NCI-H1048 (cell line): Measurements from ENCODE around the gene ERI3.
A peak's percentile ranks its signal among the peaks of the same experiment; 100 is the strongest.

ENCODE experiments used
- DNase-seq: peaks from one replicate; lab custom pipeline; 2025; lab: John Stamatoyannopoulos, UW

ERI3 gene, protein sequence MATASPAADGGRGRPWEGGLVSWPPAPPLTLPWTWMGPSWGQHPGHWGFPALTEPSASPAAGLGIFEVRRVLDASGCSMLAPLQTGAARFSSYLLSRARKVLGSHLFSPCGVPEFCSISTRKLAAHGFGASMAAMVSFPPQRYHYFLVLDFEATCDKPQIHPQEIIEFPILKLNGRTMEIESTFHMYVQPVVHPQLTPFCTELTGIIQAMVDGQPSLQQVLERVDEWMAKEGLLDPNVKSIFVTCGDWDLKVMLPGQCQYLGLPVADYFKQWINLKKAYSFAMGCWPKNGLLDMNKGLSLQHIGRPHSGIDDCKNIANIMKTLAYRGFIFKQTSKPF

DNA sequence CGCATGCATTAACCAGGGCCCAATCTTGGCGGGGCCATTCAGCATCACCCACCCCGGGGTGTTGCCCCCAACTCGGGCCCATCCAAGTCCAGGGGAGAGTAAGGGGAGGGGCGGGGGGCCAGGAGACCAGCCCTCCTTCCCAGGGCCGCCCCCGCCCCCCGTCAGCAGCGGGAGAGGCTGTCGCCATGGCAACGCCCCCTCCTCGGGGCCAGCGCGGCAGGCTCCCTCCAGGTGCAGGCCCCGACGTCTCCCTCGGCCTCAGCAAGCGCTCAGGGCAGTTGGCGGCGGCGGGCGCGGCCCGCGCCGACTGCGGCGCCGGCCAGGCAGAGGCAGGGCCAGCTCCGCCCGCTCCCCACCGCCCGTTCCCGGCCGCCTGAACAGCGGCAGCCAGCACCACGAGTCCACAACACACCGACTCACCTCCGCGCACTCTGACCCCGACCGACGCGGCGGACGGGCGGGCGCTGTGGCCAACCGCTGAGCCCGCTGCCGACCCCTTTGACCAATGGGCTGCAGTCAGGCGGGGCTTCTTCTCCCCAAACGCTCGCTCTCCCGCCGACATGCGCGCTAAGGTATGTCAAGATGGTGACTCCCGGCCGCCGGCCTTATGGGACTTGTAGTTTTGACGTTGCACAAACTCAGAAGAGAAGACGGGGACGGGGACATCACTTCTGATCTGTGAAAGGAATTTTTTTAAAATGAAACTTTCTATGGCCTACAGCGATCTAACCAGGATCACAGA is at the start of gene ERI3:
Gene ERI3, minus strand, starts transcription at position 418 of the 742 bp plus-strand sequence. Its CDS starts 231 bp downstream, at position 187.
- peak; percentile 92 for DNase-seq

DNA sequence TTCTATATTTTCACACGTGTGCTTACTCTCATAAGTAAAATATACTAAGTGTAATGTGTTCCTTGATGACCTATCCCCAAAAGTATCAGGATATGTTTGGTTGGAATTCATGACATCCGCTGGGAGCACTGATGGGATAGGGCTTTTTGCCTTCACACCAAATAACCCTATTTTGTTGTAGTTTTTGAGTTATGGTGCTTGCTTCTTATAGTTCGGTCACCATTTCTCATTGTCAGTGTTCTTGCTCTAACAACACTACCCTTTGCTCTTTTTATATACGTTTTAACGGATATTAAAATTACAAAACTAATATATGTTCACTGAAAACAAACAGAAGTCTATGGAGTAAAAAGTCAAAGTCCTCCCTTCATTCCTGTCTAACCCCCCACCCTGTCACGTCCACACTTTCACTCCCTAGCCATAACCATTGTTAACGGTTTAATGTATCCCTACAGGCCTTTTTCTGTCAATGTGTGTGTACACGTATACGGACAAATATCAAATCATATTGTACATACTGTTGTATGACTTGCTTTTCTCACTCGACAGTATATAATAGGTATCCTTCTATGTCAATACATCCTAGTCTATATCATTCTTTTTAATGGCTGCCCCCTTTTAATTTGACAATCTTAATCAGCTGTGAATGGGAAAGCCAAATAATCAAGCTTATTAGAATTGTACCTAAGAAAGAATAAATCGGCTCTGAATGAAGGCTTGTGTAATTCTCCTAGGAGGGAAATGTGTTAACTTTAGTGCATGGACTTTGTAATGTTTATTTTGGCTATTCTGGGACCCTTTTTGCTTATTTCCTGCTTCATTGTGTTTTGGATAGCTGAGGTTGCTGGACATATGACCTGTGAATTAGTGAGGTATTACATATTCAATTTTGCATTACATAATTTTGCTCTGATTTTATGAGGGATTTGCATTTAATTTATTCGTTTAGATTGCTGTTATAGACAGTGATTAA is 46.5 kb upstream of the ERI3 start:
- no peak for DNase-seq

DNA sequence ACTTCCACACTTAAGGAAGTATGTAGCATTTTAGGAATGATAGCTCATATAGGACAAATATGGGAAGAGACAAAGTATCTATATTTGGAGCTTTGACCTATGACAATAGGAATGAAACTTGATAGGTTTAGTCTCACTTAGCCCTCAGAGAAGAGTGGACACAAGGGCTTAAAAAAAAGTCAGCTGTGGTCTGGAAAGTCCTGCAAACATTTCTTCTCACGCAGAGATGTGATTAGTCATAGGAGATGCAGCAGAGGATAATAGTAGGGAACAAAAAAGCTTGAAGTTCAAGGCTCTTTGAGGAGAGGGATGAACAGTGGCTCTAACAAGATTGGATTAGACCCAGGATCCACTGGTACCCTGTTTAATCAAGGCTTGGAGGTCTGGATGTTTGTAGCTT is 35.2 kb upstream of the ERI3 start:
- no peak for DNase-seq

DNA sequence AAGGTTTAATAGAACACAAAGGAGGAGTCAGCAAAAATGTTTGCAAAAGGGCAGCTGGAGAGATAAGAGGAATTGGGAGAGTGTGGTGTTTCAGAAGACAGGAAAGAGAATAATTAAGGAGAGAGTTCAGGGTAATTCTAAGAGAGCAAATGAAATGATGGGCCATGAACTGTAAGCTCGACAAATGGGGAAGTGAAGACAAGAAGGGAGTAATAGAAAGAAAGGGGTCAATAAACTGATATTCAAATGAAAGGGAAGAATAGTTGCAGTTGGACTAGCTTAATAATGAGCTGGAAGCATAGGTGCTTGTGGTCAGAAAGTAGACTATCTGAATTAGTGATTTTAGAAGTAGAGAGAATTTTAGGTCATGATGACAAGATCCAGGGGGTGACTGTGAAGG is 34.4 kb upstream of the ERI3 start:
- no peak for DNase-seq

DNA sequence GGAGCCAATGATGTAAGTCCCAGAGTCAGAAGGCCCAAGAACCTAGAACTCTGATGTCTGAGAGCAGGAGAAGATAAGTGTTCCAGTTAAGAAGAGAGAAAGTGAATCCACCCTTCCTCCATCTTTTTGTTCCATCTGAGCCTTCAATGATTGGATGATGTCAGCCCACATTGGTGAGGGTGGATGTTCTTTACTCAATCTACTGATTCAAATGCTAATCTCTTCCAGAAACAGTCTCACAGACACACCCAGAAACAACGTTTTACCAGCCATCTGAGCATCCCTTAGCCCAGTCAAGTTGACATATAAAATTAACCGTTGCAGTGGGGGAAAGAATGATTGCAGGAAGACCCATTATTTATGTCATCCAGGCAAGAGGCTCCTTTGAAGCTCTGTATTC is 33.5 kb upstream of the ERI3 start:
- DNase-seq: no peak

DNA sequence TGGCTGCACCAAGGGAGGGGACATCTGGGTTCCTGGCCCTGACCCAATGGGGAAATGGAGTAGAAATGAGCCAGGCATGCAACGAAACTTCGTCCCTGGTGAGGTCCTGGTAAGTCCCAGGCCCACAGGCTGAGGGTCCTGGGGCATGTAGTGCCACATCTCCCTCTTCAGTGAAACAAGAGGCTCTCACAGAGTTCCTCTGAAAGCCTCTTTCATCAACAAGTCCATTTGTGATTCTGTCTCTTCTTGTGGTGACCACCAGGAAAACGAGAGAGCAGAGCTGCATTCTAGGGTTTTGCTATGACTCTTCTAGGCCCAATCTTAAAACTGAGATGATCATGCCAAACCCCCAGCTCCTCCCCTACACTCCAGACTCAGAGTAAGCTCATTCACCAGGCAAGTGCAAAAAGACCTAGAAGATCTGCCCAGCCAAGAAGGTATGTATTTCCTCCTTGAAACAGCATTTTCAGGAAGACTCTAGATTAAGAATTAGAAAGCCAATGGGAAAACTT is 25.7 kb upstream of the ERI3 start:
- DNase-seq: no peak

DNA sequence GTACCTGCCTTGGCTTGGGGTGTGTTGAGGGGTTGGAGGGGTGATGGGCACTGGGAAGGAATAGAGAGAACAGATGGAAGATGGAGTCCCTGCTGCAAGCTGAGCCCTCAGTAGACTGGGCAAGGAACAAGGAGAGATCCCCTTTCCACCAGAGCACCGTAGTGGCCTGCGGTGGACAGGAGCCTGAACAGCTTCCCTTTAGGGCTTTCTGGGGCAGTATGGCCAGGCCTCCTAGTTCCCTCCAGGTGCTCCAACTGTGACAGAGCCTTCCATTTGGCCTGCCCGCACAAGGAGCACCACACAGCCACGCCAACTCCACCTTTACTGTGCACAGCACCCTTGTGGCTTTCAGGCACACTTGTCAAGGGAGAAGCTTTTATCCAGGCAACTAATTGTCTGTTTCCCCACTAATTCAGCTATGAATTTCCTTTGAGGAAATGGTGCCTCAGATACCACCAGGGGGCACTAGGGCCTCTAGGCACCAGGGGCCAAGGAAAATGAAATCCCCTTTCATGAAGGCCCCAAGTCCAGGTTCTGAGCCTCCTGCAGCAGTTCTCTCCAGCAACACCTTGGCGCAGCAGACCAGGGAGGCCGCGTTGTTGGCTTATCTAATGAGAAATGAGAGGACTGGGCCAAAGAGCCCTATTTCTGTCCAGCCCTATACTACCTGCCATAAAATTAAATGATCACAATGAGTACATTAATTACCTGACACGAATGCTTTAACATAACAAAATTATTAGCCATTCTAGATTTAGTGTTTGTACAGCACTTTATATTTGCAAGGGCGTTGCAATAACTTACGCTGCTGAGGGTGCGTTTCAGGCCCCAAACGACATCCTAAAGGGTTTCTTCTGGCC is 23.1 kb upstream of the ERI3 start:
- no peak for DNase-seq

DNA sequence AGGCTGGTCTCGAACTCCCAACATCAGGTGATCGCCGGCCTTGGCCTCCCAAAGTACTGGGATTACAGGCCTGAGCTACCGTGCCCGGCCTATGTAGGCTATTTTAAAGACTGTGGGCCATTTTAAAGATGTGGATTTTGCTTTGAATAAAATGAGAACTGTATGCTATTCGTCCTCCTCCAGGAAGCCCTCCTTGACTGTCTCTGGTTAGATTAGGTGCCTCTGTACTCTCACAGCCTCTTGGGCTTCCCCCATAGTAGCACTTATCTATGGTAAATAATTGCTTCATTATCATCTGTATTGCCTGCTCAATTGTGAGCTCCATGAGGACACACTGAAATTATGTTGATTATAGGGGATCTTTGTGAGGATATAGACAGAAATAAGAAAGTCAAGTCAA is 20.5 kb upstream of the ERI3 start:
- DNase-seq: no peak

DNA sequence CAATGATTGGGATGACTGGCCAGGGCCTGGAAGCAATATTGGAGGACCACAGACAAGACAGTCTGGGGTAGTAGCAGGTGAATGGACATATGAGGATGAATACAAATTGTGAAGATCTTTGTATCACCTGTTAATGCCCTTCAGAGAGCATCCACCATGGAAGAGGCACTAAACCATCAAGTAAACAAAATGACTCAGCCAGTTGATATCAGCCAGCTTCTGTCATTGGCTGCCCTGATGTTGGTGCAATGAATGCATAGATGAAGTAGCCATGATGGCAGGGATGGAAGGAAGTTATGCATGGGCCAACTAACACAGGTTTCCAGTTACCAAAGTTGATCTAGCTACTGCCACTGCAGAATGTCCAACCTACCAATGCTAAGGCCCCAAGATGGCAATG is 16.1 kb upstream of the ERI3 start:
- DNase-seq: no peak

DNA sequence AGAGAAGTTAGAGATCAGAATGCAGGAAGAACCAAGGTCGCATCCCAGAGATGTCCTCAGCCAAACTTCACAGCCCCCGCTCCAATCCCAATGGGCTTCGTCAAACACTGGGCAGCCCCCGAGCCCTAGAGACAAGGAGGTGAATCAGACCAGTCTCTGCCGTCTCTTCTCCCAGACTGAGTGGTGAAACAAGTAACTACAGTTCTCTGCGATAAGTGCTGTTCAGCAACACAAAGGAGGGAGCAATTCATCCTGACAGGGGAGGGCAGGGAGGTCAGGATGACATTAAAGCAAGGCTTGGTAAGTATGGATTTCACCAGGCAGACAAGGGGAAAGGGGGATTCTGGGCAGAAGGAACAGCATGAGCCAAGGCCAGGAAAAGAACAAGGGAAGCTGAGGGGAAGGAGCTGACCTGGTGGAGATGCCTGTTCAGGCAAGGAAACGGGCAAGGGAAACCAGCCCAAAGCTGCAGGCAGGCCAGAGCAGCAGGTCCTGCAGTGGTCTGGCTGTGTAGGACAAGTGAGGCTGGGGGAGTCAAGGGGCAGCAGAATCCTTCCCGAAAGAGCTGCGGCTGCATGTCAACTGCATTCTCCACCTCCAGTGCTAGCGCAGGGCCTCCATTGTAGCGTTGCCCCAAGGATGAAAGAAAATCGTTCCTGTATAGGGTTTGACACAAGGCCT is 13.6 kb upstream of the ERI3 start:
- no peak for DNase-seq

DNA sequence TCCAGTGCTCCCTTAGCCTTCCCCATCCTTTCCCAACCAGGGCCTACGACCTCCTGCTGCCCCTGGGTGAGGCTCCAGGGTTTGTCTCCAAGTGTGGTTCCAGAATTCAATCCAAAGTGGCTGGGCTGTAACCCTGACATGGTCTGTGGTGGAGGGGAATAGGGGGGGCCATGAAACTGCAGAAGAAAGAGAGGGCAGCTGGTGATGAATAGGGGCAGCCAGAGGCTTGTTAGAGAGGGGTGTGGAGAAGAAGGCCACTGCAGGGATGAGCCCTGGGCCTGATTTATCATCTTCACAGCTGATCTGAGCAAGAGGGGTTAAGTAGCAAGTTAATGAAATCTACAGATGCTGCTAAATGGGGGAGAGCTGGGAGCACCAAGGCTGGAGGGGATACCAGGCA is 12.9 kb upstream of the ERI3 start:
- DNase-seq: no peak

DNA sequence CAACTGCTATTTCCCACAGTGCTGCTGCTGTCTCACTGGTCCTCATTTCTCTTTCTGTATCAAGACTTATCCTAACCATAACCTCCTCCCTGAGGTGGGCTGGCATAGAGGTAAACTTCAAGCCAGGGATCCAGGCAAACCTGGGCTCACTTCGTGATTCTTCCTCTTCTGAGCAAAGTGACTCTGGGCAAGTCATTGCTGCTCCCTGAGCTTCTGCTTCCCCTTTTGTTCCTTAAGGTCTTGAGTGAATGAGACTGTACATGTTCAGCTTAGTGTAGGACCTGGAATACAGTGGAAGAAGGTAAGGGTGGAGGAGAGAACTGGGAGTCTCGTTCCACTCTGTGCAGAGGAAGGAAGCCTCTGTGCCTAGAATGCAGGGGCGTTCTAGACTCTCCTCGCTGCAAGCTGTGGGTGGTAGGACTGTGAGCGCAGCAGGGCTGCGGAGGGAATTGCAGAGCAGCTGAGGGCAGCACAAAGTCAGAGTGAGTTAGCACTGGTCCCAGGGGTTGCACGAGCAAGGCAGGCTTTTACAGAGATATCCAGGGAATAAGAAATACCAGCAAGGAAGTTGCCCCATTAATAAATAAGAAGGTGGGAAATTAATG is 11.4 kb upstream of the ERI3 start:
- DNase-seq: no peak

DNA sequence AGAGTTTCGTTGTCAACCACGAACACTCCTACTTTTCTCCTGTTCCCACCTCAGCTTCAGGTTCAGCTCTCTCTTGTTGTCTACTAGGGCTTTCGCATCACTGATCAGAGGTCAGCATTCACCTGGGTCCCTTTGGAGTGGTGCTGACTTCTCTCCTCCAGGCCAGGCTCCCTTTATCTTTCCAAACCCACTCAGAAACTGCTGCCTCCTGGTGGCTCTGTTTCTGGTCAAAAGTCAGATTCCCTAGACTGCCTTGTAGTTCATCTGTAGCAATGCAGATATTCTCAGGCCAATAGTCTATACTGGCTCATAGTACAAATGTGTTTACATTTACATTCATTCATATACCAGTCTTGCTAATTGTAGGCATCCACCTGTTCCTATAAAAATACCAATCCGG is 6.4 kb upstream of the ERI3 start:
- no peak for DNase-seq

DNA sequence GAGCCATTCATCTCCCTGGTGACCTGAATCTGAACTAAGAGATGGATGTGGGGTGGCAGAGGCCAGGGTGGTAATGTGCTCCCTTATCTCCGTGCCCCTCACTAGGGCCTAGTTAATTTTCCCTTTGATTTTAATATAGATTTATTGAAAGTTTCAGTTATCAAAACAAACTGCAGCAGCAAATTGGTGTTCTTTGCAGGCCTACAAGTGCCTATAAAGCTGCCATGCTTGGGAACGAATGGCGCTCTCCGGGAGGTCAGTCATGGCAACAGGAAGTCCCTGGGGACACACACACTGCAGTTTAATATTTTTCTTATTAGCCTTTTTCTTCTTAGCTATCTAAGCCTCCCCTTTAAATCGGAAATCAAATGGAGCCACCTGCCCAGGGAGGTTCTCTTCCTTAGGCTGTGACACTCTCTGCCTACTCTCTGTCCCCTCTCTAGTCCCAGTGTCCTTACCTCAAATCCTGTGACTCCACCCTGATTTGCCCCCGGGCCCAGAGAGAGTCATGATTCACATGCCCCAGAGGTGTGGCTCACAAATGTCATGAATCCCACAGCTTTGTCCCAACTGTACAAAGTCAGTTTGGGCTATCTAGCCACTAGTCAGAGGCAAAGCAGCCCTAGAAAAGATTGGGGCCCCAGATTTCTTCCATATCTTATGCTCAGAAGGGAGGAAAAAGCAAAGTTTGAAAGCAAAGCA is 4.3 kb upstream of the ERI3 start:
- DNase-seq: no peak

DNA sequence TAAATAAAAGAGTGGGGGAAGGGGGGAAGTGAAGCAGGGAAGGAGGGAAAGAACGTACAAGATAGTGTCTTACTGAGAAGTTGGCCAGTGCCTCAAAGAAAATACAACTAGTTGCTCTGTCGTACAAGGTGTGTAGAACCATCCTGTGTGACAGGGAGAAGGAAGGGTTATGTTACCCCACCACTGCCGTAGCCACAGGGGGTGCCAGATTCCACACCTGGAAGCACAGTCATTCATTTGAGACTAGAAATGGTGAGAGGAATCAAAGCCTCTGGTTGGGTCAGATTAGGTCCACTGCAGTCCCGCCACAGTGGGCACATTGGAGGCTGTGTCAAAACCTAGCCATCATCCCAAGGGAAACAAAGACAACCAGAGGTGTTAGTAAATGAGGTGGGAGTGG is 2.7 kb upstream of the ERI3 start:
- DNase-seq: no peak

DNA sequence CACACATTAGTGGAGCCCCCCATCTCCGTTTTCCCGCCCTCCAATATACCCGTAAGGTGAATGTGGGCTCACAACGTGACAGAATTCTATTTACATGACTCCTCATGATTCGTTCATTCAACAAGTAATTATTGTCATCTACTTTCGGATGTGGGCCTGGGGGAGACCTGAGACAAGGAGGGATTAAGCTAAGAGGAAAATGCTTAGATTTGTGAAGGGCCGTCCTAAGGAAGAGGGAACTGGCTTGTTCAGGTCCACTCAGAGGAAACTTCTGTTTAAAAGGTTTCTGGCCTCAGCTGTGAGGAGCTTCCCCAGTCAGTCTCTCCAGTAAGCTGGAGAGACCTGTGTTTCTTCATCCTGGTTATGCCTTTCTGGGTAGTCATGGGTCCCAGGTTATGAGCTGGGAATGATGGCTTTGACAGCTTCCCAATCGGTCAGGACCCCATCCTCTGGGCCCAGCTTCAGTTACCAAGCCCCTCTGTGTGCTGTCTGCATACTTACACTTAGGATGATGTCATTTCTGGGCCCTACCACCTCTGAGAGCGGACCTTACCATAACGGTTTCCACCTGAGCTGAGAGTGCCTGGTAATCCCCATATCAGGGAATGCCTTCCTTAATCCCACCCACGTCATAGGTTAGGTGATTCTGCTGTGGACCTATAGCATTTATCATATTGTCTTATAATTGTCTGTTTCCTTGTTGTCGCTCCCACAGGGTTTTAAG is 687 bp upstream of the ERI3 start:
- DNase-seq: no peak

DNA sequence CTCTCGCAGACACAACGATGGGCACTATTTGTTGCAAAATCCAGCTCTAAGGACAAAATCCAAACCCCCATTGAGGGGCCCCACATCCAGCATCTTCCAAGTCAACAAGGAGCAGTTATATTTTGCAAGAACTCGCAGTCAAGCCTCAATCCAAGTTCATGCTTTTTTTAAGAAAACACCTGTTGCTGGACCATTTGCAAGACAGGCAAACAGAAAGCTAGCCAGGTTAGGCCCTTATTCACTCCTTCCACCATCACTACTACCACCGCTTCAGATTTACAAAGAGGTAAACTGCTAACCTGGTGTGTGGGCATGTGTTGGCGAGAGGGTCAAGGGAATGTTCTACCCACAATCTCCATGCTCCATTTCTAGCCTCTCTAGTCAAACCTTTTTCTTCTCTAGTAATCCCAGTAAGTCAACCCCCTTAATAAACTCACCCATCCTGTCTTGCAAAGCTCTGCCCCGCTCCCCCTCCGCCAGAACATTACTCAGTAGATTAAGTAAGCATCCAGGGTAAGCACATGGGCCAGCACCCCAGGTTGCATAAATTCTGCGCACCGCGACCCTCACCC is 703 bp downstream of the ERI3 start:
- no peak for DNase-seq

DNA sequence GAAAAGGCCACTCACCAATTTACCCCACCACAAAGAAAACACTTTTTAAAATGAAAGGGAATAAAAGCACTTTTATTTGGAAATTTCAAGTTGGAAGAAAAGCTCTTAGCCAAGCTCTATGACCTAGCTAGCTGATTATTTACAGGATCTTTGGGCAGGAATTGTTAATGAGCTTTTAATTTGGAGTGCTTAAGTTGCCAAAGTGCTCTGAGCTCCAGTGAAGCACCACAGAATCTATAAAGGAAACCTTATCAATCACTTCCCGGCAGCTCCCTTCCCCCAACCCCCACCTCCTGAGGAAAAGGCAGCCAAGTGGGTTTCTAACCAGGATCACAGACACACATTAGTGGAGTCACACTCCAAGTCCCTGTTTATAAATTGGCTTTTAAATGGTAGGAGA is 1.5 kb downstream of the ERI3 start:
- DNase-seq: no peak

DNA sequence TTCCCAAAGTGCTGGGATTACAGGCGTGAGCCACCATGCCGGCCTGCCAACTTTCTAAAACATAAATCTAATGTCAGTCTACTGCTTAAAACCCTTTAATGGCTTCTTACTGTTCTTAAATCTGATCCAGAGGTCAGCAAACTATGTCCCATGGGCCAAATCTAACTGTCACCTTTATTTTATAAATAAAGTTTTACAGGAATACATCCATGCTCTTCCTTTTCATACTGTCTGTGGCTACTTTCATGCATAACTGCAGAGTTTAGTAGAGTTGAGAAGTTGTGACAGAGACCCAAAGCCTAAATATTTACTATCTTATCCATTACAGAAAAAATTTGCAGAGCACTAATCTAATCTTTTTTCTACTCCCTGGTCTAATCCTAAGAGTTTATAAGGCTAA is 3.8 kb downstream of the ERI3 start:
- DNase-seq: no peak
